NOMO-1 treated with DMSO at 0.1 percent for 48 hours (cell line): ENCODE data around the gene OR51M1.

Source experiments
- DNase-seq: peaks from one replicate; lab custom pipeline; 2025; ENCODE audit not compliant: unreplicated experiment; lab: John Stamatoyannopoulos, UW

OR51M1 gene

GRCh38 chr11:5380740-5381342 is 2.8 kb upstream of the OR51M1 start:
- peak; percentile 37 for DNase-seq

- no peak for DNase-seq
Observed at GRCh38 chr11:5384335-5384734, 723 bp downstream of the OR51M1 start.

DNA sequence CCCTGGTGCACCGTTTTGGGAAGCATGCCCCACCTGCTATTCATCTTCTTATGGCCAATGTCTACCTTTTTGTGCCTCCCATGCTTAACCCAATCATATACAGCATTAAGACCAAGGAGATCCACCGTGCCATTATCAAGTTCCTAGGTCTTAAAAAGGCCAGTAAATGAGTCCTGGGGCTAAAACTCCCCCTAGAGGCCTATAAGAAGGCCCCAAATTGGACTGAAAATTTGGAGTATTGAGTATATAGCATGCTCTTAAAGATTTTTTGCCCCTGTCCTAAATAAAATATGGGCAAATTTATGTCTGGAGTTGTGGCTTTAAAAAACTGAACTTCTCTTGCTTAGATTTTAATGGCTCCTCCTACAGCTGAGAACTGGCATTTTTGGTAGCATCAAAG is 6.6 kb downstream of the OR51M1 start:
- no peak for DNase-seq

DNA sequence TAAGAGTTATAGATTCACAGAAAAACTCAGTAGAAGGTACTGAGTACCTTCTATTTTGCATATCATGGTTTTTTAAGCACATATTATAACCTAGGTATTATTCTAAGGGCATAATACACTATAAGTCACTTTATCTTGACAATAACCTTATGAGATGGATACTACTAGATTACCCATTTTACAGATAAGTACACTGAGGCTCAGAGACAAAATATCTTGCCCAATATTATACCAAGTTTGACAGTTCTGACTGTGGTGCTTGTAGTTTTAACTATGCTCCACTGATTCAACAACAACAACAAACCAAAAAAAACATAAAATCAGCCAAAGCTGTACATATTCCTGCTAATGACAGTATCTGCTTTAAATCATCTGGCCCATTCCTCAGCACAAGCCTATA is 10.5 kb downstream of the OR51M1 start:
- no peak for DNase-seq

DNA sequence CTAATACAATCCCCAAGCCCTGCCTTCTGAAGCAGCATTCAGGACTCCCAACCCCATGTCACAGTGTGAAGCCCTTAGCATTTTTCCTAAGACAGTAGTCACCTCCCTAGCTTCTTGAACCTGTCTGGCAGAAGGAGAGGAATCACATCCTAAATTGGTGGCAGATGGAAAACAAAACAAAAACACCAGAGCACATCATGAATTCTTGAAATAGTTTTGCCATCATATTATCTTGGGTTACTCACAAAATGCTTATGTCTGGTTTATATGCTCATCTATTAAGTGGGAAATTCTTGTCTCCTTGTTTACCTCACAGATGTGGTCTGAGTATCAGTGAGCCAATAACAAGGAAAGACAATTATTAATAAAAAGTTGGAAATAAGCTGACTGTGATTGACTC is 15.3 kb downstream of the OR51M1 start:
- no peak for DNase-seq

DNA sequence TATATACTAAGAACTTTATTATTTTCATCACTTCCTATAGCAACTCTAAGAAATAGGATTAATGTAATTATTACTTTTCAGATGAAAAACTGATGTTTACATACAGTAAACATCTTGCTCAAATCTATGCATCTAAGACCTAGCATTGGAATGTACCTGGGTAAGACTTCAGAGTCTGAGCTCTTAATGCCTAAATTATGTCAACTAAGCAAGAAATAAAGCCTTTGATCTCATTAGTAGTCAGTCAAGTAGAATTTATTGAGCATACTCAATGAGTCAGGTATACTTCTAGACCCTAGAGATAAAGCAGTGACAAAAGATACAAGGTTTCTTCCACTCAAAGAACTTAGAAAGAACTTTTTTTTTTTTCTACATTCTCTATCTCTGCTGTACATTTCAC is 21.6 kb downstream of the OR51M1 start:
- no peak for DNase-seq

- no peak for DNase-seq
Observed at GRCh38 chr11:5420993-5421392, 37.4 kb downstream of the OR51M1 start.

GRCh38 chr11:5421811-5422210 is 38.2 kb downstream of the OR51M1 start, which contains the start of gene OR51Q1:
TSS of gene OR51Q1 (plus strand) at chr11:5422111. CDS start at chr11:5422201, 90 bp downstream.
- no peak for DNase-seq

GRCh38 chr11:5423131-5423530 is 39.5 kb downstream of the OR51M1 start:
- no peak for DNase-seq

GRCh38 chr11:5441414-5441813 is 57.8 kb downstream of the OR51M1 start, which contains the start of gene OR51I1:
TSS of gene OR51I1 (minus strand) at chr11:5441514. CDS start at chr11:5441514, 0 bp downstream.
- no peak for DNase-seq
